ENCODE measurements around the gene IL1RAPL1. TPM values are rescaled to one million over a fixed set of nuclear protein-coding genes. Genes with fewer than 3 reads are reported as not detected.

IL1RAPL1 gene
- total and polyA plus RNA-seq, 2 donors (not counting 1 experiment from before 2014, with no cell fraction given) = 0.25 to 2.8 TPM

- H3K36me3 ChIP-seq (ENCODE audit: control insufficient read depth, insufficient read depth, low read length) = no peaks in the 10 kb centered on the region
- no peaks in the 10 kb centered on the region for H3K4me1 ChIP-seq (ENCODE audit: control insufficient read depth, extremely low read depth, insufficient read depth, low read length)
- H3K27me3 ChIP-seq (ENCODE audit: control insufficient read depth, insufficient read depth, low read length) = no peaks in the 10 kb centered on the region
- no peaks in the 10 kb centered on the region for H3K79me2 ChIP-seq (ENCODE audit: control insufficient read depth, insufficient read depth, low read length)
- H3K9ac ChIP-seq (ENCODE audit: insufficient read depth, low read length) = no peak overlapping the region
- no peak overlapping the region for H3K4me2 ChIP-seq (ENCODE audit: extremely low read depth, insufficient read depth, low read length)
- no peak overlapping the region for H3K27ac ChIP-seq (ENCODE audit: insufficient read depth, low read length)
- H3K4me3 ChIP-seq (replicated peaks in 1 of 4; ENCODE audit: control extremely low read depth in 1 of 4, insufficient read depth in 1 of 4, low read depth in 3 of 4, low read length in 4 of 4) = no peak overlapping the region
- H2AFZ ChIP-seq (ENCODE audit: low read length) = no peak overlapping the region
- no peak for DNase-seq (ENCODE audit: low read depth in 2 of 2)
- H3K9me3 ChIP-seq (ENCODE audit: control insufficient read depth, insufficient read depth, low read depth, low read length) = no peaks in the 10 kb centered on the region
- TF ChIP-seq CTCF (conservative IDR thresholded peaks at IDR 0.05 in 1 of 2, IDR thresholded peaks at IDR 0.05 in 1 of 2; ENCODE audit: low read depth in 1 of 2, low read length in 2 of 2) (no peak), EZH2 (IDR thresholded peaks at IDR 0.05; ENCODE audit: low read length, missing control alignments) (no peak)
- no peaks in the 10 kb centered on the region for H4K20me1 ChIP-seq (ENCODE audit: control insufficient read depth, extremely low read depth, insufficient read depth, low read length)
Measured at GRCh38 chrX:28701222-28701621, 114.0 kb downstream of the IL1RAPL1 start.

DNA sequence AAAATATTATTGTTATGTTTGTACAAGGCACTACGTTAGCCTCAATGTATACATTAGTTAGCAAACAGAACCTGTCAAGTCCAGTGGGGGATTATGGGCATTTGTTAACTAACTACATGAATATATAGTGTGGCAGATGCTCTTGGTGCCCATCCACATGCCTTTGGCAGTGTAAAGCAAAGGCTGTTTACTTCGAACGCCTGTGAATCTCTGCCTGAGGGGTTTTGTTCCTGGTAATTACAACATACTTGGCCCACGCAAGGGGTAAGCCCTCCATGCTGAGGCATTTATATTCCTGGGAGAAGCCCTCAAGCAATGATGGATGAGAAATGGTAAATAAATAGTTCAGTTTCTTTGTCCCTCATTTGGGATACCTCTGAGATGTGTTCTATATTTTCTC, 119.7 kb downstream of the IL1RAPL1 start:
- TF ChIP-seq EZH2 (IDR thresholded peaks at IDR 0.05; ENCODE audit: low read length, missing control alignments) = no peak
- no peak for TF ChIP-seq CTCF (conservative IDR thresholded peaks at IDR 0.05 in 1 of 2, IDR thresholded peaks at IDR 0.05 in 1 of 2; ENCODE audit: low read depth in 1 of 2, low read length in 2 of 2)
- H3K27ac ChIP-seq (ENCODE audit: insufficient read depth, low read length) = no peak overlapping the region

GRCh38 chrX:28709421-28709820, 122.2 kb downstream of the IL1RAPL1 start:
- Histone ChIP-seq H3K4me2 (ENCODE audit: extremely low read depth, insufficient read depth, low read length) (no peak overlapping the region), H3K36me3 (ENCODE audit: control insufficient read depth, insufficient read depth, low read length) (no peaks in the 10 kb centered on the region), H3K4me3 (replicated peaks in 1 of 4; ENCODE audit: control extremely low read depth in 1 of 4, insufficient read depth in 1 of 4, low read depth in 3 of 4, low read length in 4 of 4) (no peak overlapping the region), H3K9ac (ENCODE audit: insufficient read depth, low read length) (no peak overlapping the region), H4K20me1 (ENCODE audit: control insufficient read depth, extremely low read depth, insufficient read depth, low read length) (no peaks in the 10 kb centered on the region), H3K27ac (ENCODE audit: insufficient read depth, low read length) (no peak overlapping the region), H3K9me3 (ENCODE audit: control insufficient read depth, insufficient read depth, low read depth, low read length) (no peaks in the 10 kb centered on the region), H3K4me1 (ENCODE audit: control insufficient read depth, extremely low read depth, insufficient read depth, low read length) (no peaks in the 10 kb centered on the region), H3K27me3 (ENCODE audit: control insufficient read depth, insufficient read depth, low read length) (no peaks in the 10 kb centered on the region), H2AFZ (ENCODE audit: low read length) (no peak overlapping the region), H3K79me2 (ENCODE audit: control insufficient read depth, insufficient read depth, low read length) (no peaks in the 10 kb centered on the region)
- TF ChIP-seq CTCF (conservative IDR thresholded peaks at IDR 0.05 in 1 of 2, IDR thresholded peaks at IDR 0.05 in 1 of 2; ENCODE audit: low read depth in 1 of 2, low read length in 2 of 2) (no peak), EZH2 (IDR thresholded peaks at IDR 0.05; ENCODE audit: low read length, missing control alignments) (no peak)
- no peak for DNase-seq (ENCODE audit: low read depth in 2 of 2)

More for the DNA sequence above, 119.7 kb downstream of the IL1RAPL1 start:
- no peak for DNase-seq (ENCODE audit: low read depth in 2 of 2)
- Histone ChIP-seq H3K9ac (ENCODE audit: insufficient read depth, low read length) (no peak overlapping the region), H3K4me2 (ENCODE audit: extremely low read depth, insufficient read depth, low read length) (no peak overlapping the region), H4K20me1 (ENCODE audit: control insufficient read depth, extremely low read depth, insufficient read depth, low read length) (no peaks in the 10 kb centered on the region), H3K9me3 (ENCODE audit: control insufficient read depth, insufficient read depth, low read depth, low read length) (no peaks in the 10 kb centered on the region), H3K36me3 (ENCODE audit: control insufficient read depth, insufficient read depth, low read length) (no peaks in the 10 kb centered on the region), H3K27me3 (ENCODE audit: control insufficient read depth, insufficient read depth, low read length) (no peaks in the 10 kb centered on the region), H3K4me1 (ENCODE audit: control insufficient read depth, extremely low read depth, insufficient read depth, low read length) (no peaks in the 10 kb centered on the region), H2AFZ (ENCODE audit: low read length) (no peak overlapping the region), H3K4me3 (replicated peaks in 1 of 4; ENCODE audit: control extremely low read depth in 1 of 4, insufficient read depth in 1 of 4, low read depth in 3 of 4, low read length in 4 of 4) (no peak overlapping the region), H3K79me2 (ENCODE audit: control insufficient read depth, insufficient read depth, low read length) (no peaks in the 10 kb centered on the region)

Measured in fibroblast of lung (primary cell).